ENCODE measurements around the gene NECTIN1. TPM values are rescaled to one million over a fixed set of nuclear protein-coding genes. Genes with fewer than 3 reads are reported as not detected.

The NECTIN1 gene
- polyA plus RNA-seq, 3 donors: 39.6 to 48.6 (median 45.9) TPM

DNA sequence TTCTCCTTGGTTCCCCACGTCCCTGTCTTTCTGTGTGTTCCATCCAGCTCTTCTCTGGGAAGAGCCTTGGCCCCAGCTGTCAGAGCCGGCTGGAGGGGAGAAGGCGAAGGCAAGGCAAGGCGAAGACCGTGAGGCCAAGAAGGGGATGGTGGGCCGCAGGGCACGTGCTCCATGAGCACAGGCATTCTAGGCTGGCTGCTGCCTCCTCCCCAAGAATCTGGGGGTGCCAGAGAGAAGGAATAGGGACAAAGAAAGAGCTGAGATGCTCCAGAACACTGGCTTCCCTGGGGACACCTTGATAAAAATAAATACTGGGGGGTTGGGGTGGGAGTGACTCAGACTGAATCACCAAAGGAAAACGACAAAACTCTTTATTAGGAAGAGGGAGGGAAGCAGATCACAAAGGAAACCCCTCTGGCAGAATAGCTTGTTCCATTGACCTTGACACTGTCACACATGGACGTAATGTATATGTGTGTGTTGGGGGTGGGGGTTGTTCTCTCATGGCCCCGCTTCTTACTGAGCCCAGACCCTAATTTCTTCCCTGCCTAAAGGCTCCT lies 52.5 kb downstream of the NECTIN1 start:
- DNase-seq: no peak

DNA sequence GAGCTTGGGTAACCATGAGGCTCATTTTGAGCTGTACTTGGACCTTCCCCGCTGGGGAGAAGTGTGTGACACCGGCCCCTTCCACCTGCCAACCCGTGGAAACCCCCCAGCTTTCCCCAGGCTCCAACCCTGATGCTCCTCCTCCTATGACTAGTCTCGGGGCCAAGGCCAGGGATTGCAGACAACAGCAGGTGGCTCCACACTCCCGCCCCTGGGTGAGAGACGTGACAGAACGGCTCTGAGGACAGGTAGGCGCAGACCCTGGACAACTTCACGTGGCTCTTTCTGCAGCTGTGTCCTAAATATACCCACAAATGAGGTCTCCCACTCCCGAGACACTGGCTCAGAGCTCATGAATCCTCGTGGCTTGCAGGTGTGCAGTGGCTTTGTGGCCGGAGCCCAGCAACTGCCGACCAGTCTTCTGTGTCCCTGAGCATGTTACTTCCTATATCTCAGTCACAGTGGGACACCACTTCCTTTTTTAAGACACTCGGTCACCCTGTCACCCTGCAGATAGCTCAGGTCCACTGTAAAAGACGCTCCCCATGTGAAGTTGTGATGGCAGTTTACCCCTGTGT lies 55.2 kb downstream of the NECTIN1 start:
- no peak for DNase-seq

DNA sequence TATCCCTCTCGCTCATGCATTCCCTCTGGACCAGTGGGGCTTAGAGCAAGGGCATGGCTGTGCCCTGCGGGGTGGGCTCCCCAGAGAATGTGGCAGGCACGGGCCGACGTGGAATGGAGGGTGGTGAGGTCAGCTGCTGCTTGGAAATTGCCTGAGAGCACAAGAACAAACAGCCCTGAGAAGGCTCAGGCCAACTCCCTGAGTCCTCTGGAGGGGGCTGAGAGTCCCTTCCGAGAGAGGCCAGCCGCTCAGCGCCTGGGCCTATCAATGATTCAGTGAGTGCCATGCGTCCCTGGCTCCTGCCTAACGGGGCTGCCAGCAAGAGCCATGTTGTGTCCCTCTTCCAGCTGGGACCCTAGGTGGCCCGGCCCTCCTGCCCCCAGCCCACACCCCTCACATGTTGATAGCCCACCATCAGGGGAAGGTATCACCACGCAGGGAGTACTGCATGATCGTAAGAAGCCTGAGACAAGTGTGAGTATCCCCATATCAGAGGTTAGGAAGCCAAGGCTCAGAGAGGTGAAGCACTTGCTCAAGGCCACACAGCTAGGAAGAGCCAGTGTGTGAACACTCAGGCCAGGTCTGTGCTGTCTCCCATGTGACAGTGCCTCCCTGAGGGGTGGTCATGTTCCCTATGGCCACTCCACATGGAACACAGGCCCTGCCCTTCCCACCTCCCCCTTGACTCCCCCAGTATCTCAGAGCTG lies 55.8 kb downstream of the NECTIN1 start:
- no peak for DNase-seq

GRCh38 chr11:119672597-119672996 lies 56.4 kb downstream of the NECTIN1 start:
- DNase-seq: no peak

DNA sequence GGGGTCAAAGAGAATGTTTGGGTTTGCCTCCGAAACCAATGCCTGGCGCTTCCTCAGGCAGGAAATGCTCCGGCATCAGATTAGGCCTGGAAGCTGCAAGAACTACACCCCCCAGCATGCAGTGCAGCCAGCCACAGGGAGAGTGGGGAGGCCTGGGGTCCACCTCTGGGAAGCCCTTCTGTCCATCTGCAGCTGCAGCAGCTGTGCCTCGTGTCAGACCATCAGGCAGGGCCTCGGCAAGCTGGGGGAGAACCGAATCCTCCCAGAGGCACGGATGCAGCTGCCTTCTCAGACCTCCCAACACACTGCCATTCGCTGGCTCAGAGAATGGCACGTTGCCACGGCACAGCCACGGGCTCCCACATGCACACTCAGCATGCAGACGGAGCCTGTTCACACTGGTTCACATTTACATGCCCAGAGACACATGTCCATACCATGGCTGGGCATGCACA lies 57.4 kb downstream of the NECTIN1 start:
- peak; percentile 65 for DNase-seq

GRCh38 chr11:119671051-119671450 lies 57.9 kb downstream of the NECTIN1 start:
- DNase-seq: peak; percentile 87

- no peak for DNase-seq
These were observed 59.5 kb downstream of the NECTIN1 start for GRCh38 chr11:119669487-119669886.

DNA sequence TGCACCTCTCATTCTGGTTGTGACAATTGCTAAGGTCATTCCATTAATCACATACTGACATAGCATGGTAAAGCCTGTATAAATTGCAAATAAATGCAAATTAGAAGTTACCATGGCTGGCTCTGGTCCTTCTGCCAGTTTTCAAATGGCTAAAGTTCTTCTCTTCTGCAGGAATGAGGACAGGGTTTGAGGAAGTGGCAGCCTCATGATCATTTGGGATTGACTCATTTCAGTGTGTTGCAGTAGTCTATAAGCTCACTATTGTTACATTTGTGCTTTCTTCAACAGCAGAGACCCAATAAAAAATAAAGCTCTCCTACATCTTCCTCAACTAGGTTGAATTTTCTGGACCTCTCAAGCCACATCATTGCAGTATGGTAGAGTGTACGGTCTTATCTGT lies 60.3 kb downstream of the NECTIN1 start:
- DNase-seq: no peak

GRCh38 chr11:119666463-119667131 lies 62.4 kb downstream of the NECTIN1 start:
- no peak for DNase-seq

GRCh38 chr11:119666061-119666460 lies 62.9 kb downstream of the NECTIN1 start:
- no peak for DNase-seq

GRCh38 chr11:119664701-119665420 lies 64.1 kb downstream of the NECTIN1 start:
- no peak for DNase-seq

GRCh38 chr11:119664063-119664572 lies 64.9 kb downstream of the NECTIN1 start:
- peak; percentile 65 for DNase-seq

GRCh38 chr11:119663279-119663678 lies 65.7 kb downstream of the NECTIN1 start:
- DNase-seq: no peak

DNA sequence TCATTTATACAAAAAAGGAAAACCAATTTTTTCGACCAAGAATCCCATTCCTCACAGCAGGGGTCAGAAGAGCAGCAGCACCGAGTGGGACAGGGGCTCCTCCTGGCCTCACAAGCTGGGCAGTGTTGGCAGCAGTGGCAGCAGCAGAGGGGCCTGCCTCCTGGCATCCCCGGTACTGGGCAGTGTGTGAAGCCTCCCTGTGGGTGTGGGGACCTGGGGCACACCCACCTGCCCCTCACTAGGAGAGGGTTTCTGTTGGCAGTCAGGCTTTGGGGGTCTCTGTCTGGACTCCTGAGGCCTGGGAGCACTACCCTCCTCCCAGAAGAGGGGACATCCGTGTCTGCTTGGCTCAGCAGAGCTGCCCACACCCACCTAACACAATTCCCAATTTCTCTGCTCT lies 67.8 kb downstream of the NECTIN1 start:
- no peak for DNase-seq

DNA sequence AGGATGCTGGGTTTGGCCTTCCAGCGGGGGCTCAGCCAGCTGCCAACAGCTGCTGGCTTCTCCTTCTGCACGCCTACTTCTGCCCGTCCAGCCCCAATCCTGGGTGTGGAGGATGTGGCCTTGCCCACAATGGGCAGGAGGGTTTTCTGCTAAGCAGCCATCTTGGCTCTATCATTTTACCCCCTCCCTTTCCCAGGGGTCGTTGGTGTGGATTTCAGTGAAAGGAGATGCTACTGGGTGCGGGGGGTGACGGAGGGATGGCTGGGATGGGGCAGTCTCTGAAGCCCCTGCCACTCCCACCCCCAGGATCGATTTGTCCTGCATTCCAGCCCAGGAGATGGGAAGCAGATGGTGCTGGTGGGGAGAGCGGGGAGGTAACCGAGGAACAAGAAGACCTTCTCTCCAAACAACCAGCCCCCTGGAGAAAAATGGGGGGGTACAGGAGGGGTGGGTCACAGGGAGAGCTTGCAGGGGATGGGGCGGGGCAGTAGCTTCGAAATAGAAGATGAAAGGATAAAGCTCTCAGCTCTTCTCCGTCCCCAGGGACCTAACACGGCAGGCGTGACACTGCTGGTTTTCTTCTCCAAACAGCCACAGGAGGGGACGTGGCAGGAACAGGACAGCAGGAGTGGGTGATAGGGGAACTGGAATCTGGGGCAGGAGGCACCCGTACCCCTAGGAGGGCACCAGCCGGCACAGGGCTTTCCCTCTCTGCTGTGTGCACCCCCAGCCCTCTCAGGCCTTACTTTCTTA lies 68.9 kb downstream of the NECTIN1 start:
- DNase-seq: no peak

GRCh38 chr11:119652907-119653659 lies 75.9 kb downstream of the NECTIN1 start:
- no peak for DNase-seq

- DNase-seq: no peak
These were observed 77.0 kb downstream of the NECTIN1 start for GRCh38 chr11:119651802-119652584.

DNA sequence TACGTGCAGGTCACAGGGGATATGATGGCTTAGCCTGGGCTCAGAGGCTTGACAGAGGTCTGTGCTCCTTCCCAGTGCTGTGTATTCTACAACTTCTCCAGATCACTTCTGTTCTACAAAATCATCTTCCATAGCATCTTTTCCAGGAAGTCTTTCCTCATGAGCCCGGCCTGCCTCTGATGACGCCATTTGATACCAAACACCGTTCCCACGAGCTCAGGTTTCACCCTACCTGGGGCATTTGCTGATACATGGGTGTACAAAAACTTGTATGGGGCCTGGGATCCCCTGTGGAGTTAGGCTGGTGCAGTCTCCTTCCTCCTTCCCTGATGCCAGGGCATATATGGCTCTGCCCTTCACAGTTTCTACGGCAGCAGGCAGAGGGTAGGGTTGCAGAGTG lies 78.7 kb downstream of the NECTIN1 start:
- DNase-seq: no peak

- DNase-seq: no peak
These were observed 81.7 kb downstream of the NECTIN1 start for GRCh38 chr11:119647254-119647653.

- no peak for DNase-seq
These were observed 84.0 kb downstream of the NECTIN1 start for GRCh38 chr11:119645018-119645417.
